GM06990 (cell line): ENCODE results near the gene MT2A.

ENCODE experiments used
- DNase-seq: peaks from one replicate; pipeline ENCODE4 v3.0.0-alpha.2; 2011; ENCODE audit not compliant: insufficient read length; ENCODE audit errors: extremely low read depth
- H3K27me3 ChIP-seq: replicated peaks from 2 replicates; pipeline ENCODE4 v1.6.0; 2011; ENCODE audit warnings: low read length; ENCODE audit not compliant: control insufficient read depth, insufficient read depth
- H3K36me3 ChIP-seq: 2 replicates; pipeline ENCODE4 v1.5.1; 2011; ENCODE audit warnings: low read length; ENCODE audit not compliant: control insufficient read depth, insufficient read depth
- H3K4me3 ChIP-seq: replicated peaks from 2 replicates; pipeline ENCODE4 v1.5.1; 2011; ENCODE audit warnings: low read depth, mild to moderate bottlenecking, control low read depth, low read length
- CTCF ChIP-seq: IDR thresholded peaks from 2 replicates; pipeline ENCODE4 v1.5.1; 2011; ENCODE audit warnings: low read length, control low read depth, mild to moderate bottlenecking, inconsistent platforms; ENCODE audit not compliant: insufficient read depth, poor library complexity, severe bottlenecking

The MT2A gene

DNA sequence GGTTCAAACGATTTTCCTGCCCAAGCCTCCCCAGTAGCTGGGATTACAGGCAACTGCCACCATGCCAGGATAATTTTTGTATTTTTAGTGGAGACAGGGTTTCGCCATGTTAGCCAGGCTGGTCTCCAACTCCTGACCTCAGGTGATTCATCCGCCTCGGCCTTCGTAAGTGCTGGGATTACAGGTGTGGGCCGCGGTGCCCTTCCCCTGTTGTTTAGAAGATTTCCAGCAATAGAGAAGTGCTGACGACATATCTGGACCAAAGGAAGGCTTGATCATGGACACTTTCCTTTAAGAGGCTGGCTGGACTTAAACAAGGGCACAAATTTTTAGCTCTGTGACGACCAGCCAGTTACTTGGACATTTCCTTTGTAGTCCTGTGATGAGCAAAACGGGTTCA, 22.8 kb downstream of the MT2A start:
- Histone ChIP-seq H3K4me3 (no peak overlapping the region), H3K36me3 (no peaks in the 10 kb centered on the region), H3K27me3 (peaks cover 3% of the 10 kb centered on the region)
- DNase-seq, result no peak
- no peak for TF ChIP-seq CTCF

DNA sequence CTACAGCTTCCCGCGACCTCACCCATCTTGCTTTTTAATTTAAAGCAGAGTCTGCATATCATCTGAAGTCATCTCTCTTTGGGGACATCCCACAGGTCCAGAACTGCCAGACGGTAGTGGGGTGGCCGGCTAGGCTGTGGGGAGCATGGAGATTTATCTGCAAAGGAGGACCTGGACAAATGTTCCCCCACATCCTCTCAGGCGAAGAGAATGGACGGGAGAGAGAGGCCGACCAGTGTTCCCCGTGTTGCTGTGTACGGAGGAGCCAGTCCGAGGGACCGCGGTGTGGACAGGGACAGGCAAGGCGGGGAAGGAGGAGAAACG, 23.4 kb downstream of the MT2A start:
- TF ChIP-seq CTCF, result no peak
- no peak for DNase-seq
- peaks cover 3% of the 10 kb centered on the region for H3K27me3 ChIP-seq
- no peak overlapping the region for H3K4me3 ChIP-seq
- H3K36me3 ChIP-seq, result no peaks in the 10 kb centered on the region

DNA sequence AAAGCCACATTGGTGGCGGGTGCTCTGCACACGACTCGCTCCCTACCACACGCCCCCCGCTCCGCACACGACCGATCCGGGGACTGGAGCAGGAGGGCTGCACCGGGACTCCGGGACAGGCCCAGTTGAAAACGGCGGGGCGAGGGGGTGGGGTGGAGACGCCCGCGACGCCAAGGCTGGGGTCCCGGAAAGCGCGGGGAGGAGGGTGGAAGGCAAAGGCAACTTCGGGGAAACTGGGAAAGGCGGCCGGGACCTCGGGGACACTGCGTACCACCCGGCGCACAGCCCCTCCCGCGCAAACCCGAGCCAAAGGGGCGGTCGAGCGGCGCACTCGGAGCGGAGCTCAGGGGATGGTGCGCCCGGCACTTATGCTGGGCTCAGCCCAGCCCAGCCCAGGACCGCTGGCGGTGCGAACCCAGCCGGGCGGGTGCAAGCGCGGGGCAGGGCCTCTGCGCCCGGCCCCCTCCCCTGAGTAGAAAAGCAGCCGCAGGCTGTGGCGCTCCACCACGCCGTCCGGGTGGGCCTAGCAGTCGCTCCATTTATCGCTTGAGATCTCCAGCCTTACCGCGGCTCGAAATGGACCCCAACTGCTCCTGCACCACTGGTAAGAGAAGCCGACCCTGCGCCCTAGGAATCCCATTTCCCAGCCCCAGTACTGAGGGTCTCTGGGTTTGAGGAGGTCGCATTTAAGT, 23.9 kb downstream of the MT2A start, which contains the start of gene MT1M:
MT1M (plus strand) TSS at position 504 of the 692 bp plus-strand sequence; CDS start at position 577, 73 bp downstream.
- Histone ChIP-seq H3K4me3 (no peak within 1 kb of the TSS), H3K36me3 (no peaks in the 10 kb centered on the region), H3K27me3 (peaks cover 3% of the 10 kb centered on the region)
- TF ChIP-seq CTCF, result no peak
- DNase-seq, result no peak

DNA sequence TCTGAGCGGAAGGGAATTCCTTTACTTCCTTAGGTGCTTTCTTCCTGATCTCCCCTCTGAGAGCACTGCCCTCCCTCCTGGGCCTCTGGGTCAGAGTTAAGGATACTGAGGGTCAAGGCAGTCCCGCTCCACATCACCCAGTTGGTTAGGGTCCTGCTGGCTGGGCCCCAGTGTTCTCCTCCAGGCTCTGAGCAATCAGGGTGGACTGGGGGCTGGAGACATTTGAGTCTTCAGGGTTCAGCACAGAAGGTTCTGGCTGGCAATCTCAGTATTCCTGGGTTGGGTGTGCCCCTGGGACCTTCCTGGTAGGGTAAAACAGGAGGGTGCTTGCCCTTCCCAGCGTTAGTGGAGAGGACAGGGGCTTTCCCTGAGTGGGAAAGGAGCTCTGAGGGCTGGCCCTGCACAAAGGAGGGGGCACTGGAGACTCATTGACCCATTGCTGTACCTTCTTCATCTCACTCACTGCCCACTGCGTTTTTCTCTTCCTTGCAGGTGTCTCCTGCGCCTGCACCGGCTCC, 24.5 kb downstream of the MT2A start:
- no peaks in the 10 kb centered on the region for H3K36me3 ChIP-seq
- H3K27me3 ChIP-seq, result peaks cover 4% of the 10 kb centered on the region
- no peak for DNase-seq
- H3K4me3 ChIP-seq, result no peak overlapping the region
- TF ChIP-seq CTCF, result no peak

- TF ChIP-seq CTCF, result no peak
- peaks cover 4% of the 10 kb centered on the region for H3K27me3 ChIP-seq
- no peaks in the 10 kb centered on the region for H3K36me3 ChIP-seq
- no peak overlapping the region for H3K4me3 ChIP-seq
- no peak for DNase-seq
Measured at GRCh38 chr16:56633535-56633934, 25.2 kb downstream of the MT2A start.
